KG1 (cell line): ENCODE measurements around the gene TBC1D3C.
"Not testable (repeated sequence)": the region's sequence is repeated elsewhere in the genome, so short reads cannot be mapped to it uniquely, and the experiment has no call there.

ENCODE experiments used
- DNase-seq: peaks from one replicate; lab custom pipeline; 2025; lab: John Stamatoyannopoulos, UW

The TBC1D3C gene

GRCh38 chr17:38068534-38068933 lies at the start of gene TBC1D3C:
TBC1D3C (minus strand) TSS chr17:38068634; CDS start chr17:38067066, 1,568 bp downstream.
- DNase-seq: not testable (repeated sequence)

GRCh38 chr17:38099262-38099661 lies 30.8 kb upstream of the TBC1D3C start:
- DNase-seq: not testable (repeated sequence)

GRCh38 chr17:38094059-38094694 lies 25.7 kb upstream of the TBC1D3C start:
- not testable (repeated sequence) for DNase-seq

- DNase-seq: not testable (repeated sequence)
Measured at GRCh38 chr17:38088120-38088519, 19.7 kb upstream of the TBC1D3C start.

- DNase-seq: not testable (repeated sequence)
Measured at GRCh38 chr17:38087344-38087743, 18.9 kb upstream of the TBC1D3C start.
